EH (cell line): Measurements from ENCODE around the gene CEL.
"Not testable (repeated sequence)": the region's sequence is repeated elsewhere in the genome, so short reads cannot be mapped to it uniquely, and the experiment has no call there.

Experiments used
- DNase-seq: peaks from one replicate; pipeline ENCODE4 v3.0.0-alpha.2; 2015; ENCODE audit warnings: low read depth

Gene CEL

DNA sequence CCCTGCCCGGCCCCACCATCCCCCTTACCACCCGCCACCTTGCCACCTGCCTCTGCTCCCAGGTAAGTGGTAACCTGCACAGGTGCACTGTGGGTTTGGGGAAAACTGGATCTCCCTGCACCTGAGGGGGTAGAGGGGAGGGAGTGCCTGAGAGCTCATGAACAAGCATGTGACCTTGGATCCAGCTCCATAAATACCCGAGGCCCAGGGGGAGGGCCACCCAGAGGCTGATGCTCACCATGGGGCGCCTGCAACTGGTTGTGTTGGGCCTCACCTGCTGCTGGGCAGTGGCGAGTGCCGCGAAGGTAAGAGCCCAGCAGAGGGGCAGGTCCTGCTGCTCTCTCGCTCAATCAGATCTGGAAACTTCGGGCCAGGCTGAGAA lies at the start of gene CEL:
CEL (plus strand) TSS at position 218 of the 382 bp plus-strand sequence; CDS start at position 240, 22 bp downstream.
- DNase-seq = not testable (repeated sequence)

DNA sequence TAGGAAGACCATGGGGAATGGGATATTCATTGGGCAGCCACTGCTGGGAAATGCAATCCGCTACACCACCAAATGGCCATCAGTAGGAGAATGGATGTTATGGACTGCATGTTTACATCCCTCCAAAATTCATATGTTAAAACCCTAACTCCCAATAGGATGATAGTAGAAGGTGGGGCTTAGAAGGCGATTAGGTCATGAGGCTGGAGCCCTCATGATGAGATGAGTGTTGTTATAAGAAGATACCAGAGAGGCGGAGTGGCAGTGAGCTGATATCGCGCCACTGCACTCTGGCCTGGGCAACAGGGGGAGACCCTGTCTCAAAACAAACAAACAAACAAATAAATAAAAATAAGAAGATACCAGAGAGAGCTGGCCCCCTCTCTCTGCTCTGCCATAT lies 47.1 kb upstream of the CEL start:
- DNase-seq = no peak

DNA sequence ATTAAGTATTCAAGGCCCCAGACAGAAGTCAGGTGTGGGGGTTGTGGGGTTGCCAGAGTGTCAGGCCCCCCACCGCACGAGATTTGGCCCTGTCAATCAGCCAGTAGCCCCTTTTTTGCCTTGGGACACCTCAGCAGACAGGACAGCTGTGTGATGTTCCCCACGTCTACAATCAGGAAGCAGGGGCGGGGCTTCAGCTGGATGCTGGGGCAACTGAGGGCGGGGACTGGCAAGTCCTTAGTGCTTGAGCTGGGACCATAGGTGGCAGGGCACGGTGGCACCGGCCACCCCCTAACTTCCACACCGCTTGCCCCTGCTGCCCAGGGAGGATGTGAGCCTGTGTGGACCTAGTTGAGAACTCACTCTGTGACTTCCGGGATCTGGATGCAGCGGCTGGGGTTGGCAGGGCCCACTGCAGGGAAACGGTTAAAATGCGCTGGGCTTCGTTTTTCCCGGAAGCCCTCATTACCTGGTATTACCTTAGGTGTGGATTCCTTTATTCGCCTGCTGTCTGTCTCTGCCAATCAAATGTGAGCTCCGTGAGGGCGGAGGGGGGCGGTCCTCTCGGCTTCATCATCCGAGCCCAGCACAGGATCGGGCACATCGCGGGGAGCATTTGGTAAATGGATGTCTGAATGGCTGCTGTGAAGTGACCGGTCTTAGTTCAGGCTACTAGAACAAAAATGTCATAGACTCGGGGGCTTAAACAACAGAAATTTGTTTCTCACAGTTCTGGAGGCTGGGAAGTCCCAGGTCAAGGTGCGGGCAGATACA lies 38.5 kb upstream of the CEL start:
- DNase-seq = peak; percentile 27

DNA sequence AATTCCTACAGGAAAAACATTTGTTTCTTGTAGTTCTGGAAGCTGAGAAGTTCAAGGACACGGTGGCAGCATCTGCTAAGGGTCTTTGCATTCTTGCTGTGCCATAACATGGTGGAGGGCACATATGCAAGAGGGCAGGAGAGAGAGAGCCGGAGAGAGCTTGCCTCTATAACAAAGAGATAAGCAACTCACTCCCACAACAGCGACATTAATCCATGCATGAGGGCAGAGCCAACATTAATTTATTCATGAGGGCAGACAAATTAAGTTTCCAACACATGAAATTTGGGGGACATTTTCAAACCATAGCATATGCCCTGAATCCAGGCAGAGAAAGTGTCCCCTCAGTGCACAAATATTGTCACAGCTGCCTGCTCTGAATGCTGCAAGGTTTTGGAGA lies 35.4 kb upstream of the CEL start:
- DNase-seq = no peak

DNA sequence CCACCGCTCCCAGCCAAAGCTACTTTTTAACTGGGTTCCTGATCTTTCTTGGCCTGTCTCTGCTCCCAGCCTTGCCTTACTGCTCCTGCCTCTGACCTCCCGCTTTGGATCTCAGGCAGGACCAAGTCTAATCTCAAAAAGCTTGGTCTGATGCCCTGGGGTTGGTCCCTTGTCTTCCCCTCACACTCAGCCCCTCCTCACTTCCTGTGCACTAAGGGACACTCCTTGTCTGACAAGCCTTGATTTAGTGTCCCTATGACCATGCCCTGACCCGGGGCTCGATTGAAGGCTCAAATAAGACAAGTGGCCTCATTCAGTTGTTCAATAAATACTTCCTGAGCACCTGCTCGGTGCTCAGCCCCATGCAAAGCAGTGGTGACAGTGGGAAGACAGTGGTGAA lies 34.6 kb upstream of the CEL start:
- no peak for DNase-seq

DNA sequence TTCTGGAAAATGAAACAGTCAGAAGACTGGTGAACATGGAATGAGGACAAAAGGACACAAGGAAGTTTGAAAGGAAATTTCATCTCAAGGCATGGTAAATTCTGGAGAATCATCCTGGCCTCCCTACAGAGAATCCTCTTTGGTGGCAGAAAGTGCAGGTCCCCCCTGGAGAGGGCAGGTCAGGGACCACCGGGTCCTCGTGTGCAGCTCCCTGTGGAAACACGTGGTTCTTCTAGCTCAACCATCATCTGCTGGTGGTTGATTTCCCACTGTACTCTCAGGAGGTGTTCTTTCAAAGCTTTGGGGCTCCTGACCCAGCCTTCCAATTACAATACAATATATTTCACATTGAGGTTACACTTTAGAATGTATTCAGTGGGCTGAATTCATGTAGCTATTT lies 33.6 kb upstream of the CEL start:
- DNase-seq = no peak

DNA sequence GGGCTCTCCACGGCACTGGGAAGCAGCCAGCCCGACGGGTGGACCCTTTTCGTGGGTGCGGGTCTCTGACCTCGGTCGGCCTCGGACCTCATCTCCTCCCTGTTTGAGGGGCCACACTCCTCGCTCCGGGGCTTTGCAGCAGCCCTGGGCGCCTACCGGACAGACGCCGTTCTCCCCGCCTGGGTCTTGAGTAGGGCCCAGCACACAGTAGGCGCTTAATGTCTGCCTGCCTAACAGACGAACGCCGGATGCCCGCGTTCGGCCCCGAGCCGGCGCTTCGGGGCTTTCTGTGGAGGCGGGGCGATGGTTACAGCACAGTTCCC lies 31.8 kb upstream of the CEL start:
- DNase-seq = no peak

DNA sequence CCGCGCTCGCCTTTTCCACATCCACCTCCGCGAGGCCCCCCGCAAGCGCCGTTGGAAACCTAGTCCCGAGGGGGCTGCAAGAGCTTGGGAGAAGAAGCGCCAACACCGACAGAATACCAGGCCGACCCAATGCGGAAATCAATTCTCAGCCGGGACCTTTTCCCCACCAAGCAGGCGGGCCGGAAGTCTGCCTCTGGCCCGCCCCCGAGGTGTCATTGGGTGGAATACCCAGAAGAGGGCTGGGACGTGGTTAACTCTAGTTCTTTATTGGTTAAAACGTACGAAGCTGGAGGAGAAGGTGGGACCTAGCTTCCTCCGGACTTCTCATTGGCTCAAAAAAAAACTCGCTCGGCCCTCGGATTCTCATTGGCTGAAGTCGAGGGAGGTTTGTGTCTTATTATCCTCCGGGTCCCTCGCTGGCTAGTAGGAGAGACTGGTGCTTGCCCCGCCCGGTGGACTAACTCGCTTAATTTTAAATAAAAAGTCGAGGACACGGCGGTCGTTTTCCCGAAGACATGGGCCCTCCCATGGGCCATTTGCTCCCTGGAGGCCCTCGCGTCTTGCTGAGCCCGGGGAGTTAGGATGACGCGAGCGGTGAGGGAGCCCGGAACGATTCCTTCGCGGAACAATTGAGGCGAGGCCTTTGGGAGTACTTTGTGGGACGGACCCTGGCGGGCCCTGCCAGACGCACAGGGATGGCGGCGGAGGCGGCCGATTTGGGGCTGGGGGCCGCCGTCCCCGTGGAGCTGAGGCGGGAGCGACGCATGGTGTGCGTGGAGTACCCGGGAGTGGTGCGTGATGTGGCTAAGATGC lies 31.3 kb upstream of the CEL start, which contains the start of gene GTF3C5:
GTF3C5 (plus strand) TSS at position 681 of the 813 bp plus-strand sequence; CDS start at position 696, 15 bp downstream.
- DNase-seq = peak; percentile 99

DNA sequence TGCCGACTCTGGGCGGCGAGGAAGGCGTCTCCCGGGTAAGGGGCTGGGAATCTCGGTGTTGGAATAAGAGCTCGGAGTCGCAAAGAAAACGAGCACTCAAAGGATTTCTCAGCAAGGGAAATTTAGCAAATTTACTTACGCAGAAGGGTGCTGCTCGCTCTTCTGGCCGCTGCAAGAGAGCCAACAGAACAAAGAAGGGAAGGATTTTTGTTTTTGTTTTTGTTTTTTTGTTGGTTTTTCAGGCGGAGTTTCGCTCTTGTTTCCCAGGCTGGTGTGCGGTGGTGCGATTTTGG lies 30.7 kb upstream of the CEL start:
- DNase-seq = no peak

DNA sequence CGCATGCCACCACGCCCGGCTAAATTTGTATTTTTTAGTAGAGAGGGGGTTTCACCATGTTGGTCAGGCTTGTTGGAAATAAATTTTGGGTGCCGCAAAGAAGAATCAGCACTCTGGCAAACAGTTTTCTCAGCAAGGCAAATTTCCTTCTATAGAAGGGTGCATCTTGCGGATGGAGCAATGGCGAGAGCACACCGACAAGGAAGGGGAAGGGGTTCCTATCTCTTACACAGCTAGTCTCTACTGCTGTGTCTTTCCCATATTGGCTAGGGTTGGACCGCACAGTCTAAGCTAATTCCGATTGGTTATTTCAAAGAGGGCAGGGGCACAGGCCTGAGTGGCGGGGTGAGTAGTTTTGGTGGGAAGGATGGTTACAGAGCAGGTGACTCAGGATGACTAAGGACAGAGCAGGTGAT lies 30.3 kb upstream of the CEL start:
- DNase-seq = no peak

DNA sequence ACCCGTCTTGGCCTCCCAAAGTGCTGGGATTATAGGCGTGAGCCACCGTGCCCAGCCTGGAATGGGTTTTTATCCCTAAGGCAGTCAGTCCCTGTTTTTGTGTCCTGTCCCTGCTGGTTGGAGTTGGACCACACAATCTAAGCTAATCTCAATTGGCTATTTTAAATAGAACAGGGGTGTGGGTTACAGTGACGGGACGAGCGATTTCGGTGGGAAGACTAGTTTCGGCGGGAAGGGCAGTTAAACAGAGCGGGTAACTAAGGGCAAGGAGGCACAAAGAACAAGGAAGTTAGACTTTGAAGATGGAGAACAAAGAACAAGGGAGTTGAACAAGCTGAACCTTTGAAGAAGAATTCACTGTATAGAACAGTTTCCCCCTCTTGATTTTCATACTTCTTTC lies 29.6 kb upstream of the CEL start:
- DNase-seq = no peak

DNA sequence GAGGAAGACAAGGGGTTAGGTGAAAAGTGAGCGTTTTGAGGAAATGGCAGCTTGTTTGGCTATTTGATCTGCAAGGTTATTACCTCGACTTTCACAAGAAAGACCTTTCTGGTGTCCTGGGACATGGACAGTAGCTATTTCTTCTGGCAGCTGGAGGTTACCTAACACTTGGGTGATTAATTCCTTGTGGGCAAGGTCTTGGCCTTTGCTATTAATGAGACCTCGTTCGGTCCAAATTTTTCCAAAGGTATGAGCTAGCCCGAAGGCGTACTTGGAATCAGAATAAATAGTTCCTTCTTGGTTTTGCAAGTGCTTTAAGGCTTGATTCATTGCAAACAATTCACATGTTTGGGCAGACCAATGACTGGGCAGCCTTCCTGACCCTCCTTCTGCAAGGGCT lies 26.1 kb upstream of the CEL start:
- DNase-seq = no peak

DNA sequence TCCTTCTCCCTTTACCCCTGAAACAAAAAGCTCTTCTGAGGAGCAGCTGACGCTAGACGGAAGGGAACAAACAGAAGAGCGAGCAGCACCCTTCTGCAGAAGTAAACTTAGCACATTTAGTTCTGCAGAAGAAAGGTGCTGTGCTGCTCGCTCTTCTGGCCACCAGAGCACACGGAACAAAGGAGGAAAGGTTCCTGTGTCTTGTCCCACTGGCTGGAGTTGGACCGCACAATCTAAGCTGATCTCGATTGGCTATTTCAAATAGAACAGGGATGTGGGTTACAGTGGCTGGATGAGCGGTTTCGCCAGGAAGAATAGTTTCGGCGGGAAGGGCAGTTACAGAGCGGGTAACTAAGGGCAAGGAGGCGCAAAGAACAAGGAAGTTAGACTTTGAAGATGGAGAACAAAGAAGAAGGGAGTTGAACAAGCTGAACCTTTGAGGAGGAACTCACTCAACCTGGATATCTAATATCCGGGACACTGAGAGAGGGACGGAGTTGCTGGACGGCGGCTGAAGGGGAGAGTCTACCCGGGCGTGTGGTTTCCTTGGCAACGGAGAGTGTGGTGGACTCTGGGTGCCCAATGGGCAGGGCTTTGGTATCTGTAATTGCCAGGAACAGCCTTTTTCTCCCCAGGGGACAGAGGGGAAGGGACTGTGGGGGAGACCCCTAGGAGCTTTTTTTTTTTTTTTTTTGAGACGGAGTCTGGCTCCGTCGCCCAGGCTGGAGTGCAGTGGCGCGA lies 23.8 kb upstream of the CEL start:
- DNase-seq = no peak

DNA sequence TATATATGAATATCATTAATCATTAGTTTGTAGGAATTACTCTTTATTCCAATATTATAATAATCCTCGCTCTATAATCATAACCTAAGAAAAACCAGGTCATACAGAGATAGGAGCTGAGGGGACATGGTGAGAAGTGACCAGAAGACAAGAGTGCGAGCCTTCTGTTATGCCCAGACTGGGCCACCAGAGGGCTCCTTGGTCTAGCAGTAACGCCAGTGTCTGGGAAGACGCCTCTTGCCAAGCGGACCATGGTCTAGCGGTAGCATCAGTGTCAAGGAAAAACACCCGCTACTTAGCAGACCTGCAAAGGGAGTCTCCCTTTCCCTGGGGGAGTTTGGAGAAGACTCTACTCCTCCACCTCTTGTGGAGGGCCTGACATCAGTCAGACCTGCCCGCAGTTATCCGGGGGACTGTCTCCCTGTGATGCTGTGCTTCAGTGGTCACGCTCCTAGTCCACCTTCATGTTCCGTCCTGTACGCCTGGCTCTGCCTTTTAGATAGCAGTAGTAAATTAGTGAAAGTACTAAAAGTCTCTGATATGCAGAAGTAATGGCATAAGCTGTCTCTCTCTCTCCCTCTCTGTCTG lies 20.8 kb upstream of the CEL start:
- DNase-seq = peak; percentile 62

DNA sequence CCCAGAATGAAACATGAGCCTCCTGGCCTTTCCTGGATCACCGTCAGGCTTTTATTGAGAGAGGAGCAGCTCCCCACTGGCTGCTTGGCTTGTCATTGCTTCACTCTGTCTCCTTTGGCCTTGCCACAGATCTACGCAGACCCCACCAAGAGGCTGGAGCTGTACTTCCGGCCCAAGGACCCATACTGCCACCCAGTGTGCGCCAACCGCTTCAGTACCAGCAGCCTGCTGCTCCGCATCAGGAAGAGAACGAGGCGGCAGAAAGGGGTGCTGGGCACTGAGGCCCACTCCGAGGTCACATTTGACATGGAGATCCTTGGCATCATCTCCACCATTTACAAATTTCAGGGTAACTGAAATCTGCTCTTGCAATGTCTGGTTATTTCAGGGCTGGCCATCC lies 19.8 kb upstream of the CEL start:
- DNase-seq = no peak

DNA sequence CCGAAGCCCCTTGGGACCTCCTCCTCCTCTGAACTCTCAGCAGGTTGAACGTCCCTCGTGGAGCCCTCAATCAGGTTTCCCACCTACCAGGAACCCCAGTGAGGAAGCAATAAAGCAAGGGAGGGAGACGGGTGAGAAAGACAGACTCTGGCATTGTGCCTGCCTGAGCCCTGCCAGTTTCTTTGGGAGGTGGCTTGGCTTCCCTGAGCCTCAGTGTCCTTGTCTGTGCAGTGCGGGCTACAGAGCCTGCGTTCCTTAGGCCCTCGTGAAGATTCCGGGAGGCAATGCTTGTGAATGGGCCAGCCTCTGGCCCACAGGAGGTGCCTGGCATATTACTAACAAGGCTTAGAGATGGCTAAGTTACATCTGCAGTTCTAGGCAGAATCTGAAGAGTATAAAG lies 19.1 kb upstream of the CEL start:
- no peak for DNase-seq

DNA sequence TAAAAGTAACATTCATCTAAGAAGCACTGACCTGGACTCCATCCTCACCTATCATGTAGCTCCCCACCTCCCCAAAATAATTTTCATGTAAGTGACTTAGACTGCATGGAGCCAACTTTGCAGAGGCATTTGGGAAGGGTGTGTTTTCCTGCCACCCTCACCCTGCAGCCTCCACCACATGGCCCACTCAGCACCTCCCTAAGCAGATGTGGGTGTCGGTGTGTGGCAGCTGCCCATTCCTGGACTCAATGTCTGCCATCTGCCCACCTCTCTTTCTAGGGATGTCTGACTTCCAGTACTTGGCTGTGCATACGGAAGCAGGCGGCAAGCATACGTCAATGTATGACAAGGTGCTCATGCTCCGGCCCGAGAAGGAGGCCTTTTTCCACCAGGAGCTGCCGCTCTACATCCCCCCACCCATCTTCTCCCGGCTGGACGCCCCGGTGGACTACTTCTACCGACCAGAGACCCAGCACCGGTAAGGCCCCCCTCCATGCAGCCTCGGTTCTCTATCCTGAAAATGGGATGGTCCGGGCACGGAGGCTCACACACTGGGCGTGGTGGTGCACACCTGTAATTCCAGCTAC lies 18.2 kb upstream of the CEL start:
- DNase-seq = no peak

DNA sequence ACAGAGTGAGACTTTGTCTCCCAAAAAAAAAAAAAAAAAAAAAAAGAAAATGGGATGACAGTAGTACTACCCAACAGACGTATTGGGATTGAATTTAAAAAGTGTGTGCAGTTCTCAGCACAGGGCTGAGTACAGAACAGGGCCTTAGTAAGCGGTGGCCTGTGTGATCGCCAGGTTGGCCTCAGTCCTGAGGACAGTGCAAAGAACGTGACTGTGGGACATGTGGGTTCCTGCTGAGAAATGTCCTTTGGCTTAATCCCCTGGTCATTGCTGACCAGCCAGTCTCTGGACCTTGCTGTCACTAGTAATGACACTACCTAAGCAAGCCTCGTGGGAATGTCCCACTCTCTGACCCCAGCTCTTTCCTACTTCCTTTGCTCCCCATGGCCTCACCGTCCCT lies 17.7 kb upstream of the CEL start:
- no peak for DNase-seq

DNA sequence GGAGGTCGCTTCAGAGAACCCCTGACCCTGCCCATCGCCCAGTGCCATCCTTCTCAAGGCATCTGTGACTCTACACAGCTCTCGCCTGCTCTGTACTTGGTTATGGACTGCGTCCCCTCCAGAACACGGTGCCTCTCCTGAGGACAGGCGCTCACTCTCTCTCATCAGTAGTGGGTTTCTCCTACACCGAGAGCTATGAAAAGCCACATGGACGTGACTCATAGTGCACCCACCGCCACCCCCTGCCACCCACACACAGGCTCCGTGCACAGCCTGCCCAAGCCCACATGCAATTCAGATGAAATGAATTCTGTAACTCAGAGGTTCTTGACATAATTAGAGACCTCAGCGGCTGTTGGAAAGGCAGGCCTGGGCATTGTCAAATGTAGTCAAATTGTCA lies 17.1 kb upstream of the CEL start:
- no peak for DNase-seq

DNA sequence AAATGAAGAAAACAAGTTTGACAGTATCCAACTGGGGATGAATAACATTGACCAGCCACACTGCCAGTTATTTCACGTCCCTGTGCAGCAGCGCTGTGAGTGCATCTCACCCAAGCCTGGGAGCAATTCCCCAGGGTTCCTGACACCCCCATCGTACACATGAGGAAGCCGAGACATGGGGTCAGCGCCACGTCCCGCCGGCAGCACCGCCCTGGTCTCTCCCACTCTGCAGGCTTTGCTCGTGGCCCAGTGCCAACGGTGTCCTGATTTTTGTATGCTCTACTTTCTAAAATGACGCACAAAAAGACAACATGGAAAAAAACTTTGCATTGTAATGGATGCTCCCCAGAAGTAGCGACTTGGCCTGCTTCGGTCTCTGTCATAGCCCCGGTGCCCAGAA lies 16.6 kb upstream of the CEL start:
- no peak for DNase-seq

DNA sequence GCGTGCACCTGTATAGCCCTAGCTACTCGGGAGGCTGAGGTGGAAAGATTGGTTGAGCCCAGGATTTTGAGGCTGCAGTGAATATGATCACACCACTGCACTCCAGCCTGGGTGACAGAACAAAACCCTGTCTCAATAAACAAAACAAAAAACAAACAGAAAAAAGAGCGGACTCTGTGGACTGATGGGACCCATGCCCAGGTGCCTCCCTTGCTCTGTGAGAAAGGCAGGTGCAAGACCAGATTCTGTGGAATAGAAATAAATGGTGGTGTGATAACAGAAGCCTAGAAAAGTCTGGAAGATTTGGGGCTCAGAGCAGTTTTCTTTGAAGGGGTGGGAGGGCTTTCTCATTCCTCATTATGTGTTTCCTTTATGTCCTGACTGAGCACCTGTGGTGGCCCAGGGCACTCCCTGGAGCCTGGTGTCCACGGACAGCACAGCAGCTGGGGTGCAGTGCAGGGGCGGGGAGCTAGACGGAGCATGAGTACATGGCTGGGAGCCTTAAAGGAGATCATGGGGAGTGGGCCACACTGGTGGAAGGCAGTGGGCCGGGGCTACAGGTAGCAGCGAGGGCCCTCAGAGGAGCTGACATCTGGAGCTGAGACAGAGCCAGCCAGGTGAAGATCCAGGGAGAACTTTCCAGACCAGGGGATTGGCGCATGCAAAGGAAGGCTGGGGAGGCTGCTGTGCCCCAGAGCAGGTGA lies 15.4 kb upstream of the CEL start:
- no peak for DNase-seq

DNA sequence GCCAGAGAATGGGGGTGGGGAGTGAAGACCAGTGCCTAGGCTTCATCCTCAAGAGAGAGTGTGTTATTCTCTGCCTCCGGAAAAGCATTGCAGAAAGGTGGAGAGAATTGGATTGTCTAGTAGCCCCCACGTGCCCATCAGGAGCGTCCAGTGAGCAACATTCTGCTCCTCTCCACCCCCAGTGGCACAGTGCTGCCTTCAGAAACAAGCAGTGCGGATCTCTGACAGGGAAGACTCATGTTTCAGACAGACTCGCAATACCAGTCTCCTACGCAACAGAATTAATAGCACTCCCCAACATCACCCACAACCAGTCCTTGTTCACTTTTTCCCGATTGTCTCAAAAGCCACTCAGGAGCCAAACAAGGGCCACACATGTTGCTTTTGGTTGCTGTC lies 14.9 kb upstream of the CEL start:
- no peak for DNase-seq
